ENCODE results near the gene GPR139. TPM values are rescaled to one million over a fixed set of nuclear protein-coding genes. Genes with fewer than 3 reads are reported as not detected.

GPR139 gene
- total and polyA plus RNA-seq, 10 of the 15 experiments (the other 5 are each of a cell fraction or from before 2014, with no cell fraction given), result not detected

DNA sequence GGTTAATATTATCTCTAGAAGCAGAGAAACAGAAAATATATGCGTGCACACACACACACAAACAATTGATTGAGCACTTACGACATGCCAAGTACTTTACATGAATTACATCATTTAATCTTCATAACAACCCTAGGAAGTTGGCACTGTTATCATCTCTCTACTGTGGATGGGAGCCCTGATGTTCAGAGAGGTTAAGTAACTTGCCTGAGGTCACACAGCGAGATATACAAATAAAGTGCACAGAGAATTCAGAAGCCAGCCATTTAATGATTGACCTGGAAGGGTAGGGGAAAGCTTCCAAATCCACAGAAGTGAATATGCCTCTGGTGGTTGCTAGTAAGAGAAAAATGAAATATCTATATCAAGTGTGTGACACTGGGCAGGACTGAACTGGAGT, 37.5 kb upstream of the GPR139 start:
- WGBS (ENCODE audit: insufficient coverage, insufficient replicate concordance, low lambda C conversion rate, missing lambda C conversion rate), result 22% methylated on average over 3 of the region's 3 CpGs
- Histone ChIP-seq H3K27ac (ENCODE audit: control insufficient read depth, insufficient read depth) (no peak overlapping the region), H3K4me1 (ENCODE audit: control insufficient read depth, insufficient read depth, low read length) (no peaks in the 10 kb centered on the region), H3K4me3 (no peak overlapping the region), H3K27me3 (replicated peaks in 1 of 2; ENCODE audit: control insufficient read depth in 2 of 2, insufficient read depth in 2 of 2, low read length in 1 of 2) (no peaks in the 10 kb centered on the region), H3K9me3 (replicated peaks; ENCODE audit: control insufficient read depth, insufficient read depth, low read length) (no peaks in the 10 kb centered on the region), H3K4me2 (ENCODE audit: control insufficient read depth, insufficient read depth) (no peak overlapping the region), H3K79me2 (ENCODE audit: control insufficient read depth, insufficient read depth, low read length) (no peaks in the 10 kb centered on the region), H2AFZ (ENCODE audit: control insufficient read depth, low read depth, low read length) (no peak overlapping the region), H4K20me1 (ENCODE audit: control insufficient read depth, insufficient read depth) (no peaks in the 10 kb centered on the region), H3K36me3 (ENCODE audit: control insufficient read depth in 2 of 2, insufficient read depth in 2 of 2, low read length in 1 of 2) (no peaks in the 10 kb centered on the region), H3K9ac (ENCODE audit: control insufficient read depth, insufficient read depth, low read length) (no peak overlapping the region)
- ChIA-PET CTCF (no interaction called here), POLR2A (no interaction called here), SMC1A (ENCODE audit: uncharacterized antibody, unreplicated experiment) (no interaction called here), RAD21 (ENCODE audit: unreplicated experiment) (no interaction called here)
- no peak for TF ChIP-seq MEF2A (IDR thresholded peaks at IDR 0.05; ENCODE audit: insufficient read depth, low read depth, low read length)
- TF ChIP-seq SMC3 (IDR thresholded peaks at IDR 0.05; ENCODE audit: borderline replicate concordance, low read length), result no peak
- TF ChIP-seq ZSCAN29 (IDR thresholded peaks at IDR 0.05), result no peak
- TF ChIP-seq FOXM1 (IDR thresholded peaks at IDR 0.05; ENCODE audit: low read depth, low read length), result no peak
- no peak for TF ChIP-seq RCOR1 (conservative IDR thresholded peaks at IDR 0.05; ENCODE audit: low read depth, low read length)
- TF ChIP-seq, protein P1, sequence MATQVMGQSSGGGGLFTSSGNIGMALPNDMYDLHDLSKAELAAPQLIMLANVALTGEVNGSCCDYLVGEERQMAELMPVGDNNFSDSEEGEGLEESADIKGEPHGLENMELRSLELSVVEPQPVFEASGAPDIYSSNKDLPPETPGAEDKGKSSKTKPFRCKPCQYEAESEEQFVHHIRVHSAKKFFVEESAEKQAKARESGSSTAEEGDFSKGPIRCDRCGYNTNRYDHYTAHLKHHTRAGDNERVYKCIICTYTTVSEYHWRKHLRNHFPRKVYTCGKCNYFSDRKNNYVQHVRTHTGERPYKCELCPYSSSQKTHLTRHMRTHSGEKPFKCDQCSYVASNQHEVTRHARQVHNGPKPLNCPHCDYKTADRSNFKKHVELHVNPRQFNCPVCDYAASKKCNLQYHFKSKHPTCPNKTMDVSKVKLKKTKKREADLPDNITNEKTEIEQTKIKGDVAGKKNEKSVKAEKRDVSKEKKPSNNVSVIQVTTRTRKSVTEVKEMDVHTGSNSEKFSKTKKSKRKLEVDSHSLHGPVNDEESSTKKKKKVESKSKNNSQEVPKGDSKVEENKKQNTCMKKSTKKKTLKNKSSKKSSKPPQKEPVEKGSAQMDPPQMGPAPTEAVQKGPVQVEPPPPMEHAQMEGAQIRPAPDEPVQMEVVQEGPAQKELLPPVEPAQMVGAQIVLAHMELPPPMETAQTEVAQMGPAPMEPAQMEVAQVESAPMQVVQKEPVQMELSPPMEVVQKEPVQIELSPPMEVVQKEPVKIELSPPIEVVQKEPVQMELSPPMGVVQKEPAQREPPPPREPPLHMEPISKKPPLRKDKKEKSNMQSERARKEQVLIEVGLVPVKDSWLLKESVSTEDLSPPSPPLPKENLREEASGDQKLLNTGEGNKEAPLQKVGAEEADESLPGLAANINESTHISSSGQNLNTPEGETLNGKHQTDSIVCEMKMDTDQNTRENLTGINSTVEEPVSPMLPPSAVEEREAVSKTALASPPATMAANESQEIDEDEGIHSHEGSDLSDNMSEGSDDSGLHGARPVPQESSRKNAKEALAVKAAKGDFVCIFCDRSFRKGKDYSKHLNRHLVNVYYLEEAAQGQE (IDR thresholded peaks at IDR 0.05; ENCODE audit: low read depth, low read length), result no peak
- TF ChIP-seq, protein P2, sequence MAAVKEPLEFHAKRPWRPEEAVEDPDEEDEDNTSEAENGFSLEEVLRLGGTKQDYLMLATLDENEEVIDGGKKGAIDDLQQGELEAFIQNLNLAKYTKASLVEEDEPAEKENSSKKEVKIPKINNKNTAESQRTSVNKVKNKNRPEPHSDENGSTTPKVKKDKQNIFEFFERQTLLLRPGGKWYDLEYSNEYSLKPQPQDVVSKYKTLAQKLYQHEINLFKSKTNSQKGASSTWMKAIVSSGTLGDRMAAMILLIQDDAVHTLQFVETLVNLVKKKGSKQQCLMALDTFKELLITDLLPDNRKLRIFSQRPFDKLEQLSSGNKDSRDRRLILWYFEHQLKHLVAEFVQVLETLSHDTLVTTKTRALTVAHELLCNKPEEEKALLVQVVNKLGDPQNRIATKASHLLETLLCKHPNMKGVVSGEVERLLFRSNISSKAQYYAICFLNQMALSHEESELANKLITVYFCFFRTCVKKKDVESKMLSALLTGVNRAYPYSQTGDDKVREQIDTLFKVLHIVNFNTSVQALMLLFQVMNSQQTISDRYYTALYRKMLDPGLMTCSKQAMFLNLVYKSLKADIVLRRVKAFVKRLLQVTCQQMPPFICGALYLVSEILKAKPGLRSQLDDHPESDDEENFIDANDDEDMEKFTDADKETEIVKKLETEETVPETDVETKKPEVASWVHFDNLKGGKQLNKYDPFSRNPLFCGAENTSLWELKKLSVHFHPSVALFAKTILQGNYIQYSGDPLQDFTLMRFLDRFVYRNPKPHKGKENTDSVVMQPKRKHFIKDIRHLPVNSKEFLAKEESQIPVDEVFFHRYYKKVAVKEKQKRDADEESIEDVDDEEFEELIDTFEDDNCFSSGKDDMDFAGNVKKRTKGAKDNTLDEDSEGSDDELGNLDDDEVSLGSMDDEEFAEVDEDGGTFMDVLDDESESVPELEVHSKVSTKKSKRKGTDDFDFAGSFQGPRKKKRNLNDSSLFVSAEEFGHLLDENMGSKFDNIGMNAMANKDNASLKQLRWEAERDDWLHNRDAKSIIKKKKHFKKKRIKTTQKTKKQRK (IDR thresholded peaks at IDR 0.05; ENCODE audit: low read depth, low read length), result no peak
- no peak for TF ChIP-seq CBFB (IDR thresholded peaks at IDR 0.05; ENCODE audit: low read depth)
- TF ChIP-seq HDAC2 (IDR thresholded peaks at IDR 0.05), result no peak
- no peak for TF ChIP-seq NFXL1 (IDR thresholded peaks at IDR 0.05; ENCODE audit: borderline replicate concordance)
- TF ChIP-seq IKZF2 (IDR thresholded peaks at IDR 0.05), result no peak
- TF ChIP-seq ASH2L (IDR thresholded peaks at IDR 0.05; ENCODE audit: borderline replicate concordance, low read depth), result no peak
- no peak for FAIRE-seq
- no peak for DNase-seq (ENCODE audit: low read depth, low spot score)
- in situ Hi-C loops (cut with MboI), result no loop called here
- no peak for ATAC-seq
- no TSS peak for BruUV-seq (replicated peaks)
- intact Hi-C loops (cut with micrococcal nuclease; ENCODE audit: unreplicated experiment), result no loop called here

Data from GM12878 (cell line).